Mesothelial cell of epicardium (in vitro differentiated cells): Measurements from ENCODE around the gene TBC1D2B. TPM values are rescaled to one million over a fixed set of nuclear protein-coding genes. Genes with fewer than 3 reads are reported as not detected.

Experiments
- DNase-seq, 2 experiments: peaks; one replicate each; pipeline ENCODE4 v3.0.0; 2021; ENCODE audit warnings: low spot score in 2 of 2; ENCODE audit not compliant: unreplicated experiment in 2 of 2
- H3K27ac Mint-ChIP-seq: 2 replicates; pipeline ENCODE4 v1.8.0; 2021; ENCODE audit warnings: mixed read lengths
- H3K27me3 Mint-ChIP-seq: 2 replicates; pipeline ENCODE4 v1.8.0; 2021; ENCODE audit warnings: low read depth, mixed read lengths
- H3K36me3 Mint-ChIP-seq: 2 replicates; pipeline ENCODE4 v1.8.0; 2021; ENCODE audit warnings: mixed read lengths
- H3K4me1 Mint-ChIP-seq: 2 replicates; pipeline ENCODE4 v1.8.0; 2021; ENCODE audit warnings: mixed read lengths
- H3K4me3 Mint-ChIP-seq: 2 replicates; pipeline ENCODE4 v1.8.0; 2021; ENCODE audit warnings: mild to moderate bottlenecking, moderate library complexity, mixed read lengths
- H3K9me3 Mint-ChIP-seq: 2 replicates; pipeline ENCODE4 v1.8.0; 2021; ENCODE audit warnings: mixed read lengths
- CTCF ChIP-seq: fragments of 200-600 bp; sonication (generic); IDR thresholded peaks from one replicate; pipeline ENCODE4 v1.5.0; 2021; ENCODE audit warnings: antibody characterized with exemption; ENCODE audit not compliant: unreplicated experiment
- total RNA-seq: library from RNA; stranded (reverse); gene quantifications from 3 replicates; pipeline ENCODE4 v1.2.1, GENCODE V29; 2021

TBC1D2B gene
- total RNA-seq, 1 donor from 2014 or later, result 39.8 TPM

GRCh38 chr15:78045189-78045588, 32.3 kb downstream of the TBC1D2B start:
- TF ChIP-seq CTCF, result no peak
- no peaks in the 10 kb centered on the region for H3K9me3 Mint-ChIP-seq
- H3K27ac Mint-ChIP-seq, result no peak overlapping the region
- H3K4me1 Mint-ChIP-seq, result peaks cover 46% of the 10 kb centered on the region
- H3K27me3 Mint-ChIP-seq, result no peaks in the 10 kb centered on the region
- DNase-seq, result no peak
- peaks cover 2% of the 10 kb centered on the region for H3K36me3 Mint-ChIP-seq
- H3K4me3 Mint-ChIP-seq, result no peak overlapping the region

- peaks cover 39% of the 10 kb centered on the region for H3K4me1 Mint-ChIP-seq
- peaks cover 2% of the 10 kb centered on the region for H3K36me3 Mint-ChIP-seq
- no peak for DNase-seq
- H3K9me3 Mint-ChIP-seq, result no peaks in the 10 kb centered on the region
- no peak for TF ChIP-seq CTCF
- H3K4me3 Mint-ChIP-seq, result no peak overlapping the region
- no peaks in the 10 kb centered on the region for H3K27me3 Mint-ChIP-seq
- H3K27ac Mint-ChIP-seq, result peak overlapping the region; percentile 61
Measured at GRCh38 chr15:78044407-78045155, 32.9 kb downstream of the TBC1D2B start.

- H3K27me3 Mint-ChIP-seq, result no peaks in the 10 kb centered on the region
- no peak overlapping the region for H3K27ac Mint-ChIP-seq
- H3K4me3 Mint-ChIP-seq, result no peak overlapping the region
- H3K36me3 Mint-ChIP-seq, result peaks cover 7% of the 10 kb centered on the region
- DNase-seq, result no peak
- H3K9me3 Mint-ChIP-seq, result no peaks in the 10 kb centered on the region
- TF ChIP-seq CTCF, result no peak
- peaks cover 14% of the 10 kb centered on the region for H3K4me1 Mint-ChIP-seq
Measured at GRCh38 chr15:78041946-78042345, 35.6 kb downstream of the TBC1D2B start.

GRCh38 chr15:78040653-78041244, 36.8 kb downstream of the TBC1D2B start:
- H3K27me3 Mint-ChIP-seq, result no peaks in the 10 kb centered on the region
- no peaks in the 10 kb centered on the region for H3K9me3 Mint-ChIP-seq

GRCh38 chr15:78038585-78039247, 38.8 kb downstream of the TBC1D2B start:
- no peak for DNase-seq
- no peaks in the 10 kb centered on the region for H3K9me3 Mint-ChIP-seq
- no peaks in the 10 kb centered on the region for H3K27me3 Mint-ChIP-seq
- TF ChIP-seq CTCF, result no peak
- no peak overlapping the region for H3K4me3 Mint-ChIP-seq
- H3K27ac Mint-ChIP-seq, result no peak overlapping the region
- peaks cover 15% of the 10 kb centered on the region for H3K4me1 Mint-ChIP-seq
- peaks cover 5% of the 10 kb centered on the region for H3K36me3 Mint-ChIP-seq

More at GRCh38 chr15:78040653-78041244, 36.8 kb downstream of the TBC1D2B start:
- Mint-ChIP-seq H3K36me3 (peaks cover 7% of the 10 kb centered on the region), H3K27ac (no peak overlapping the region), H3K4me1 (peaks cover 10% of the 10 kb centered on the region), H3K4me3 (no peak overlapping the region)
- DNase-seq, result no peak
- no peak for TF ChIP-seq CTCF
